HG03066 (cell line): ENCODE measurements around the gene CCDC185.

Experiments used
- ATAC-seq: cut with Tn5 transposase; IDR thresholded peaks from one replicate; pipeline ENCODE4 v1.9.1; 2021; ENCODE audit warnings: low read depth; ENCODE audit not compliant: unreplicated experiment

Gene CCDC185

DNA sequence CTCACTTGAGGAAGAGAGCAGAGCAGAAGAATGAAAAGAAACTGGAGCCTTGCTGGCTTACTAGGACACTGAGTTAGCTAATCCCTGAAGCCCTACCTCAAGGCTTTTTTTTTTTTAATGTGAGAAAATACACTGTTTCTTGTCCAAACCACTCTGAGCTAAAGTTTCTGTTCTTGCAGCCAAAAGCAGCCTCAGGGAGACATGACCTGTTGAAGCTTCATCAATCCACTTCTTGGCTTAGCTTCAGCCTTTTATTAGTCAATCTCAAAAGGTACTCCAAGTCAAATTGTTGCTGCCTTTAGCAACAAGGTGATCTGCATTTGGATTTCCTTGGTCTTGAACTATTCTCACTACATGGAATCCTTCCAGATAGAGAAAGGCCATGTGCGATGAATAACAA, 33.7 kb downstream of the CCDC185 start:
- ATAC-seq, result no peak

- no peak for ATAC-seq
Measured at GRCh38 chr1:223429313-223429731, 36.1 kb downstream of the CCDC185 start.

- ATAC-seq, result no peak
Measured at GRCh38 chr1:223429821-223430220, 36.6 kb downstream of the CCDC185 start.

DNA sequence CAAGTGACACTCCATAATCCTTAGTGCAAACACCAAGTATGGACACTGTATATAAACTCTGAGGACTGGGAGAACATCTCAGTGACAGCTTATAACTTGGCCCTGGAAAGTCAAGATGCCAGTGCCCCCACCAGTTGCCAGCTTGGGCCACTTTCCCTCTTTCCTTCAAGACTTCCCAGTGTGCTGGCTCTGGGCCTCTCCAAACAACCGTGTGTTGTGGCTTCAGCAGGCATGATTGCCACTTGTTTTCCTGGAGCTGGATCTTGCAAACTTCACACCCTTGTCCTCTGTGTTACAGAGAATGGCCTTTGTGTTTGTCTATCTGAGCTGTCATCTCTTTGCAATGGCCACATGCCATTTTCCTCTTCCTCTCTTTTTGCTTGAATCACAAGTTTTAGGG, 37.0 kb downstream of the CCDC185 start:
- no peak for ATAC-seq

- no peak for ATAC-seq
Measured at GRCh38 chr1:223437151-223437550, 43.9 kb downstream of the CCDC185 start.

DNA sequence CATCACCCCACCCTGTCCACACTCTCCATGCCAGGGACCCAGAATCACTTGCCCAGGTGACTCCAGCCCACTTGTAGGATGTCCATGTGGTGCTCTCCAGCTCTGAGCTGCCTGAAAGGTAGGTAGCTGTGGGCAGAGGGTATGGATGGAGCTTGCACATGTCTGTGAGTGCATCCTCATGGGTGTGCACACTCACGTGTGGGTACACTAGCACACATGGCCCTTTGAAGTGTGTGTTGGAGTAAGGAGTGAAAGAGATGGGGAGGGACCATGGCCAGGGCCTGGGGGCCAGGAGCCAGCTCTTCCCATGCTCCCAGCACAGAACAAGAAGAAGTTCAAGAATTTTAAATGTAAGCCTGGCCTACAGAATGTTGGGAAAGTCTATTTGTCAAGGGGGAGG, 50.2 kb downstream of the CCDC185 start:
- no peak for ATAC-seq

DNA sequence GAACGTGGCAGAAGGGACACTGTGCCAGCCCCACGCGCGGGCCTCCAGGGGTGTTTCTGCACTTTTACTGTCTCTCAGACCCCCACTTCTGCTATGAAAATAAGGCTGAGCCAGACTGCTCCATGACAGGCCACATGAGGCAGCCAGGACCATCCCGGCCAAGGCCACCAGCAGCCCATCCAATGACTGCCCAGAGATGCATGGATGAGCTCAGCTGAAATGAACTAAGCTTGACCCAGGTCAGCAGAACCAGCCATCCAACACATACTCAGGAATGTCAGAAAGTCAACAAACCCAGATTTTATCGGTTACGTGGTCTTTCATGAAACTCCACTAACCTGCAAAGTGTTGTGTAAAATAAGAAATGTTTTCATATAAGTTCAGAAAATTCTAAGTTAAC, 51.2 kb downstream of the CCDC185 start:
- no peak for ATAC-seq
